Measurements from ENCODE around the gene RAPGEF2.
"Not testable (repeated sequence)": the region's sequence is repeated elsewhere in the genome, so short reads cannot be mapped to it uniquely, and the experiment has no call there.

The RAPGEF2 gene

DNA sequence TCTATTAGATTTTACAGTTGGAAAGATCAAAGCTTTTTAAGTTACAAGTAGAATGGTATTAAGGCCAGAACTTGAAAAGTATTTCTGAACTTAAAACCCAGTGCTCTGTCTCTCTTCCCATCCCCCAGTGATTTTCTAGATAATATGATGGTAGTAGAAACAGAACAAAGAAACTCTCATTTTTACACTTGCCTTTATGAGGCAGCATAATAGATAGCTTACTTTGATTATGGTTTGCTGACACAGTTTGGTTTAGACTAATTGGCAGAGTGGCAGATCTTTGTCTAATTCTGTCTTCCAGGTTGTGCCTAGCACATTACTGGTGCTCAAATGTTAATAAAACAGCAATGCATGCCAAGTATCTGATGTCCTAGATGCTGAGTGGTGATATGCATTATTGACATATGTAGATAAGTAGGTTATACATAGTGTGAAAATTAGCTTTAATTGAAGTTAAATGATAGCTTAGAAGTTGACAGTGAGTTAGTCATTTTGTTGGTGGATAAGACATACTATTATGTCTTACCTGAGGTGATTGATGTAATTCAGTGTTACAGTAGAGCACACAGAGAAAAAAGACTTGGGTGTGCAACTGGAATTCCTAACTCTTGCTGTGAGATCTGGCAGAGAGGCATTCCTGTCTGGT is 4.3 kb upstream of the RAPGEF2 start:
- no peak for DNase-seq

DNA sequence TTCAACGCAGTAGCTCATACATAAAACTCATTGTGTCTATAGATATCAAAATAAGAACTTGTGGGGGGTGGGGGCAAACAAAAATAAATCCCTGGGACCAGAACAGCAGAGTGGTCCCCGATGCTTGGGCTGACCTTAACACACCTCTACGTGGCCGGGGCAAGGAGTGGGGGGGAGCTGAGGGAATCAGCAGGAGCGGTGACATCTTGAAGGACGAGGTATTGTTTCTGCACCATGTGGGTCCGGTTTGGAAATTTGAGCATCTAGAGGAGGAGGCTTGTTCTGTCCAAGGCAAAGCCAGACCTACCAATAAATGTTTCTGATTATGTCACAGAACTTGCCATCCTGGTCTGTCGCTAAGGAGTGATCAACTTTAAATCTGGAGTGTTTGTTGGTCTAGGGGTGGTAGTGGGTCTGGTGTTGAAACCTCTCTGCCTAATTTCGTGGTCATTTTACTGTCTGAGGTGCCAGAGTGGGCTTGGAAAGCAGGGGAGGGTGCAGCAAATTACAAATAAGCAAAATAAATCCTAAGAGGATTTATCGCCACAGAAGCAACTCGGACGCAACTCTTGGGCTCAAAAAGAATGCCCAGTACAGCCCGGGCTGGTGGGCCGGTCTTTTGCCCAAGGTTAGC is 774 bp upstream of the RAPGEF2 start:
- no peak for DNase-seq

DNA sequence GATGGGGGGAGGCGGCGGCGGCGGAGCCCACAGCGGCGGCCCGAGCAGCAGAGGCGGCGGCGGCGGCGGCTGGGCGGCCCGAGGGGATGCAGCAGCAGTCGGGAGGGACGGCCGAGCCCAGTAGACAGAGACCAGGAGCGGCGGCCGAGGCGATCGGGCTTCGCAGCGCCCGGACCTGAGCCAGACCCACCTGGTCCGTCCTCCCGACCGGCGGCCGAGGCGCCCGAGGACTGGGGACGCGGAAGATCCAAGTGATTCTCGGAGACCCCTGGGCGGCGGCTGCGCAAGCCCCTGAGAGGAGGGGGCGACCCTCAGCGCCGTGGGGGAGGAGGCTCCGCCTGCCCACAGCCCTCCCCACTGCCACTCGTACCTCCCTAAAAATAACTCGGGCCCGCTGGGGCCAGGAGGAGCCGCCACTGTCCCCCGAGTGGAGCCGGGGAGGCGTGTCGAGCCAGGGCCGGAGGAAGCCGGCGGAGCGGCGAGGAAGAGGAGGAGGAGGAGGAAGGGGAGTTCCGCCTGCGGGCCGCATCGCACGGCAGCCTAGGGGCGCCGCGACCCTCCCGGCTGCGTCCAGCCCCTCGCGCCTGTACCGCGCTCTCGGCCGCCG is 608 bp downstream of the RAPGEF2 start:
- DNase-seq = peak in 3 of 4 experiments; percentile 8 to 29 (median 23)

DNA sequence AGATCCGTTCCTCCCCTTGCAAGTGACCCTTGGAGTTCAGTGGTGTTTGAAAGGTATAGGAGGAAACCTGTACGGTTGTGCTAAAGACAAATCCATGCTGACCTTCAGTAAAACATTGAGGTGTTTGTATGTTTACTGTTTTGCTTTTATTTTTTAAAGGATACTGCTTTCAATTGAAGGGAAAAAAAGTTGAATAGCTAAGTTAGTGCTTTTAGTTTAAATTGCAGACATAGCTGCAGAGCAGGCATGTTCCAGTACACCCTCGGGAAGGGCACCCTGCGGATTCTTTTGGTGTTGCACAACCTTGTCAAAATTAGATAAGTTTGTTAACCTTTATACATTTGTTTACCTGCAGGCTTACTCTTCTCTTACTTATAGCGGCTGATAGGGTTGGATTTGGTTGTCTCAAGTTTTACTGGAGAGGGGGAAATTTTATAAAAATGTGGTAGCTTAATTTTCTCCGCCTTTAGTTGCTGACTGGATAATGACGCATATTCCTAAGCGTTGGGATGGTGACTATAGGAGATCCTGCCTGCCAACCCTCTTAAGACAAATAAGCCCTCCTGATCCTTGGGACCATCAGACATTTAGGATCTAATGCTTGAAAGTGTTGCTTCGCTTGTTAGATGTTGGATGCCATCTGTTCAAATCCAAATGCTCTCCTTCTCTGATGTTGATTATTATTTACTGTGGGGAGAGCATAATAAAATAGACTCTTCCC is 2.0 kb downstream of the RAPGEF2 start:
- no peak for DNase-seq

DNA sequence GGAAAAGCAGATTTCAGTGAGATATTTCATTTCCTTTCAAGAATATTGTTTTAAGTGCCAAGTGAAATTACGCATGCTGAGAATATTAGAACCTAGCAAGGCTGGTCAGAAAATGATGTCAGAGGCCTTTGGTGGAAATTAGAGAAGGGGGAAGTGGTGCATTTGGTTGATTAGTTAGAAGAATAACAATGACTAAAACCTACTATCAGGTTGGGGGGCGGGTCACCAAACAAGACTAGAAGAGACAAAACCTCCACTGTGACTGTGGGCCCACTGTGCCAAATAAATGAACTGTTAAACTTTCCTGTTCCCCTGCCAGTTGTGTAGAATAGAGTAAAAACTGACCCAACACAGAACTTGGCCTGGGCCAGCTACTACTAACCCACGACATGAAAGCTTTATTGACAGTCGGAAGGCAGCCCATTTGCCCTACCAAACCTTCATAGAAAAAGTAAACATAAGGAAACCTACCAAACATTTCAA is 2.9 kb downstream of the RAPGEF2 start:
- DNase-seq = peak in 1 of 4 experiments; percentile 0

DNA sequence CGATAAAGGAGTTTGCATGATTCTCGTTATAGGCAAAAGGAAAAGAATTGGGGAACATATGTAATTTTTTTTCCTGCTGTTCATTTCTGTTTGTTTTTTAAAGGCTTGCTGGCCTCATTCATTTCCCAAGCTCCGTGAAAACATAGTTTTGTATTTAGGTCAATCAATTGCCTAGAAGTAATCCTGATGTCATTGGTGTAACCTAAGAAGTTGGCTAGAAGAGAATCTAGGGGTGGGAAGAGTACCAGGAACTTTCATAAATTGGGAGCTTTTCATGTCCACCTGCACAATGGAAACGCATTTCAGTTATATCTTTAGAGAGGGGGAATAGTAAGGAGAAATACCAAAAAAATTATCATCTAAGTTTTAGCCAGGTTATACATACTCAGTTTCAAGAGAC is 3.8 kb downstream of the RAPGEF2 start:
- DNase-seq = no peak

DNA sequence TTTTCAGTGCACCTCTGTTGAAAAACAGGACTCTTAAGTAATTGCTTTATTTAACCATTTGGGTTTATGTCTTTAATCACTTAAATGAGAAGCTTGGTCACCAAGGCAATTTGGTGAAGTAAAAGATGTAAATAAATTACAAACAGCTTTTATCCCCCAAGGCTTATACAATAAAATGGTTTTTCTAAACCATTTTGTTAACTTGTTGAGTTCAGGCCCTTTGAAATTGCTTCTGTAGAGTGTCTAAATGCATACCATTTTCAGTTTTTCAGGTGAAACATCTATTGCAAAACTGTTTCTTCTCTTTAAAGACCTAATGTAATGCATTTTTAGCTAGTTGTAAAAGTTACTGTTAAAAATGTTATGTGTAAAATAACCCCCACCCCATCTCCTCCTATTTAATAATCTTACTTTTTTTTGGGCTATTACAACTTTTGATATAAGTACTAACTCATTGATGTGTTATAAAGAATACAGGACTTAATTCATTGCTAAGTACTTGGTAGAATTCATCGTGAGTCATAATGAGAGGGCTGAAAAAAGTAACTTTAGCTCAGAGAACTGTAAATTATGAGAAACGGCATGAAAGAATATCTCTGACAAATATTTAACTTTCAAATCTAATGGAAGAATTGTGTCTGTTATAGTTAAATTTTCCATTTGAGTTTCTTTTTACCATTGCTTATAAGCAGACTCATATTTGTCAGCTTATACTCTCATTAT is 4.5 kb downstream of the RAPGEF2 start:
- no peak for DNase-seq

DNA sequence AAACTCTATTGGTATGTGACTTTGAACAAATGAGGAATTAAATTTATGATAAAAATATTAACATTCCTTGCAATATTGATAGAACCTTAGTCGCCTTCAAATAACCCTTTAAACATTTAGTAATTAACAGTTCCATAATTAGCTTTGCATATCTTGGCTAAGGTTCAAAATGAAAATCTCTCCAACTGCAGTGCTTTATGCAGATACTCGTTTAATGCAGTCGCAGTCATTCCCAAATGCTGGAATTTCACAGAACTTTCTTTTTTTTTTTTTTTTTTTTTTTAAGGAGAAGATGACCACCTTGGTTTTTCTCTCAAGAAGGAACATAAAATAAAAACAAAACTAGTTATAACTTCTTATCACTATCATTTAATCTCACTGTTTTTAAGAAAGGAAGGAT is 5.2 kb downstream of the RAPGEF2 start:
- DNase-seq = no peak

DNA sequence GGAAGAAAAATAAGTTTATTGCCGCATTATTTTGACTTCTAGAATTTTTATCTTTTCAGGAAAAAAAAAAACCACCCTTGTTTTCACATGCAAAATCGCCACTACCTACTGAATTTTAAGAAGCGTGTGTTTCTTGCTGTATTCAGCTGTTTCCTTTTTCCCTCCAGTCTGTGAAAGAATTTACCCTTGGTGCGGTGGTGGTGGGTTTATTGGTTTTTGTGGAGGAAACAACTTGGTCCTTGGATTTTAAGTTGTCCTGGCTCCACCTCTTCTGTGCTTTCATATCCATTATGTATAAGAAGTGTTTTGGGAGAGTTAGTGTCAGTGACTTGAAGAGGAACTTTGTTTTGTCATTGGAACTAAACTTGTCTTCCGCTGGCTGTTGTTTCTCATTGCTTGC is 8.1 kb downstream of the RAPGEF2 start:
- no peak for DNase-seq

DNA sequence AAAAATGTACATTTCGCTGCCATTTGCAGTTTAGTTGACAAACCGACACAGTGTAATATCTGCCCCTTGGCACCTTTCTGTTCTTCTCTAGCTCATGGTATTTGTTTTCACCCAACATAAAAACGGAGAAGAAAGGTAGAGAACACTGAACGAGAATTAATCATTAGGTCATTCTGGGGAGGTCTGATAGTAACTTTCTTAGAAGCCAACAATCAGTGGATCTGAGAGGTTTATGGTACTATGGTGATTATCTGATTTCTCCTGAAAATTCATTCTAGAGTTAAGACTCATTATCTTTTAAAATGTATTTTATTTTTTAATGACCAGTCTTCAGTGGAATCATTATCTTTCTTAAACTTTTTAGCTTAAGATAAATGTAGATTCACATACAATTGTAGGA is 8.5 kb downstream of the RAPGEF2 start:
- no peak for DNase-seq

DNA sequence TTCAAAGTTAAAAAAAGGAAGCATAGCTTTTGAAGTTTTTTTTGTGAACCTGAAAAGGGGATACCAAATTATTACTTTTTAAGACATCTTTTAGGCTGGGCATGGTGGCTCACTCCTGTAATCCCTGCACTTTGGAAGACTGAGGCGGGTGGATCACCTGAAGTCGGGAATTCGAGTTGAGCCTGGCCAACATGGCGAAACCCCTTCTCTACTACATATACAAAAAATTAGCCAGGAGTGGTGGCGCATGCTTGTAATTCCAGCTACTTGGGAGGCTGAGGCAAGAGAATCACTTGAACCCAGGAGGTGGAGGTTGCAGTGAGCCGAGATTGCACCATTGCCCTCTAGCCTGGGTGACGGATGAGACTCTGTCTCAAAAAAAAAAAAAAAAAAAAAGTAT is 10.5 kb downstream of the RAPGEF2 start:
- DNase-seq = not testable (repeated sequence)

DNA sequence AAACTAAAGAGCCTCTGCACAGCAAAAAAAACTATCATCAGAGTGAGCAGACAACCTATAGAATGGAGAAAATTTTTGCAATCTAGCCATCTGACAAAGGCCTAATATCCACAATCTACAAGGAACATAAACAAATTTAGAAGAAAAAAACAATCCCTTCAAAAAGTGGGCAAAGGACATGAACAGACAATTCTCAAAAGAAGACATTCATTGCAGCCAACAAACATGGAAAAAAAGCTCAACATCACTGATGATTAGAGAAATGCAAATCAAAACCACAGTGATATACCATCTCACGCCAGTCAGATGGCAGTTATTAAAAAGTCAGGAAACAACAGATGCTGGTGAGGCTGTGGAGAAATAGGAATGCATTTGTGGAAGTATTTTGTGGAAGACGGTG is 13.2 kb downstream of the RAPGEF2 start:
- not testable (repeated sequence) for DNase-seq

DNA sequence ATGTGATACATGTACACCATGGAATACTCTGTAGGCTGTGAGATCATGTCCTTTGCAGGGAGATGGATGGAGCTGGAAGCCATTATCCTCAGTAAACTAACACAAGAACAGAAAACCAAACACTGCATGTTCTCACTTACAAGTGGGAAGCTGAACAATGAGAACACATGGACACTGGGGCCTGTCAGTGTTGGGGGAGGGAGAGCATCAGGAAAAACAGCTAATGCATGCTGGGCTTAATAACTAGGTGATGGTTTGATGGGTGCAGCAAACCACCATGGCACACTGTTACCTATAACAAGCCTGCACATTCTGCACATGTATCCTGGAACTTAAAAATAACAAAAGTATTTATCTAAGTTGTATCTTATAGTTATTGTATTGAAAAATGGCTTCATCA is 13.8 kb downstream of the RAPGEF2 start:
- not testable (repeated sequence) for DNase-seq

DNA sequence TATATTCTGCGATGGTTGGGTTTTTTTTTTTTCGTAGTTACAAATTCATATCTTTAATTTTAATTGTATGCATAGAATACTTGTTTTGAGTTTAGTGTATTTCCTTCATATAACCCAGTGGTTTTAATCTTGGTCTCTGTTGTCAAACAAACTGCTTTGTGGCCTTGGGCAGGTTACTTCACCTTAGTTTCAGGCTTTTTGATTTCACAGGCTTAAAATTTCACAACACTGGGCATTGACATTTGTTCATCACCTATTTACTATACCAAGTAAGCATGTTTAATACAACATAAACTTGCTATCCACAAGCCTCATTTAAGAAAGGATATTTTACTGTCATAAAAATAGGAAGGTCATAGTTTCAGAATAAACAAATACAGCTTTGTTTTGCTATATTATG is 14.7 kb downstream of the RAPGEF2 start:
- no peak for DNase-seq

DNA sequence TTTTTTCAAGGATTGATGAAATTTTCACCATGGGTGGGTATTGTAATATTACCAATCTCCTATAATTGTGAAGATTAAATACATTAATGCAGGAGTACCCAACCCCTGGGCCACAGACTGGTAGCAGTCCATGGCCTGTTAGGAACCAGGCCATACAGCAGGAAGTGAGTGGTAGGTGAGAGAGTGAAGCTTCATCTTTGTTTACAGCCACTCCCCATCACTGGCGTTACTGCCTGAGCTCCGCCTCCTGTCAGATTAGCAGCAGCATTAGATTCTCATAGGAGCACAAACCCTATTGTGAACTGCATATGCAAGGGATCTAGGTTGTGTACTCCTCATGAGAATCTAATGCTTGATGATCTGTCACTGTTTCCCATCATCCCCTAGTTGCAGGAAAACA is 15.1 kb downstream of the RAPGEF2 start:
- DNase-seq = no peak

DNA sequence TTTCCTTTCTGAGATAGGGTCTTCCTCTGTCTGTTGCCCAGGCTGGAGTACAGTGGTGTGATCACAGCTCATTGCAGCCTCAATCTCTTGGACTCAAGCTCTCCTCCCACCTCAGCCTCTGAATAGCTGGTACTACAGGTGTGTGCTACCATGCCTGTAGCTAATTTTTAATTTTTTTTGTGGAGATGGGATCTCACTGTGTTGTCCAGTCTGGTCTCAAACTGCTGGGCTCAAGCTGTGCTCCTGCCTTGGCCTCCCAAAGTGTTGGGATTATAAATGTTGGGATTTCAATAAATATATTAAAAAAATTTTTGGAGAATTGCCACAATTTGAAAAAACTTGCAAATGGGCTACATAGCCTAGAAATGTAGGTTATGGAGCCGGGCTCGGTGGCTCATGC is 18.5 kb downstream of the RAPGEF2 start:
- no peak for DNase-seq

DNA sequence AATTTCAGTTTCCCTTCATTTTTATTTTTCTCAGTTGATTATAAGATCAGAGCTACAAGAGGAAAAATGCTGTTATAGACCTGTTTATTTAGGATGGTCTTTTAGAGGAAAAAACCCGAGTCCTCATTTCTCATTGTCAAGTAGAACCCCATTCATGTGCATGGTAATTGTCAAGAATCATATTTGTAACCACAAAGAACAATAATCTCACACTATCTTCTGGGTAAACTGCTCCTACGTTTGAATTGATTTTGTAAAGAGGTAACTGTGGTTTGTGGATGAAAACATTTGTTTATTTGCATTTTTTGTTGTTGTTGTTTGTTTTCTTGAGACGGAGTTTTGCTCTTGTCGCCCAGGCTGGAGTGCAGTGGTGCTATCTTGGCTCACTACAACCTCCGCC is 23.8 kb downstream of the RAPGEF2 start:
- DNase-seq = no peak

DNA sequence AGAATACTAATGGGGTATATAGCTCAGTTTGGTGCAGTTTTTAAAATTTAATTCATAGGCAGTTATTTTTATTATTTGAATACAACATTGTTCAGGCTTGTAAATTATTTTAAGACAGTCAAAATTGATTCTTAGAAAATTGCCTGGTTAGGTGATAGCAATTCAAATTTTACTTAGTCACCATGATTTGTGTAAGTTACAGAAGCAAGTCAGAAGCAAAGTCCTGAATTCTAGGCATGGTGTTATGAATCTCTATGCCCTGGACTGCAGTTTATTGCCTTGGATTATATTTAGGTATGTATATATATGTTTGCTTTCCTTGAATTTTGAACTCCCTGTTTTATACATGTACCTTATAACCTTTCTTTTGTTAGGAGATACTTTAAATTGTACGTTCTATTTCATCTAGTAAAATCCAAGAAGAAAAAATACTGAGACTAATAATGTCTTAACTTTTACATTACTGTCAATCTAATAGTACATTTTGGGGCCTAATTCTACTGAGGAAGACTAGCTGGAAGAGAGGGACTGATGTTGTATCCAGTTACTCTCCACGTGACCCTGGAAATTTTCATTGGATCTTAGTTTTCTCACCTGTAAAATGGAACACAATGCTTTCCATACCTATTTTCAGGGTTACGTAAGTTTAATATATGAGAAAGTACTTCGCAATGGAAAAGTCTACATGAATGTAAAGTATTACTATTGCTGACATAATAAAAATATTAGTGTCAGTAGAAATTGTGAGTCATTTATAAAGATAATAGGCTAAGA is 25.1 kb downstream of the RAPGEF2 start:
- DNase-seq = no peak

DNA sequence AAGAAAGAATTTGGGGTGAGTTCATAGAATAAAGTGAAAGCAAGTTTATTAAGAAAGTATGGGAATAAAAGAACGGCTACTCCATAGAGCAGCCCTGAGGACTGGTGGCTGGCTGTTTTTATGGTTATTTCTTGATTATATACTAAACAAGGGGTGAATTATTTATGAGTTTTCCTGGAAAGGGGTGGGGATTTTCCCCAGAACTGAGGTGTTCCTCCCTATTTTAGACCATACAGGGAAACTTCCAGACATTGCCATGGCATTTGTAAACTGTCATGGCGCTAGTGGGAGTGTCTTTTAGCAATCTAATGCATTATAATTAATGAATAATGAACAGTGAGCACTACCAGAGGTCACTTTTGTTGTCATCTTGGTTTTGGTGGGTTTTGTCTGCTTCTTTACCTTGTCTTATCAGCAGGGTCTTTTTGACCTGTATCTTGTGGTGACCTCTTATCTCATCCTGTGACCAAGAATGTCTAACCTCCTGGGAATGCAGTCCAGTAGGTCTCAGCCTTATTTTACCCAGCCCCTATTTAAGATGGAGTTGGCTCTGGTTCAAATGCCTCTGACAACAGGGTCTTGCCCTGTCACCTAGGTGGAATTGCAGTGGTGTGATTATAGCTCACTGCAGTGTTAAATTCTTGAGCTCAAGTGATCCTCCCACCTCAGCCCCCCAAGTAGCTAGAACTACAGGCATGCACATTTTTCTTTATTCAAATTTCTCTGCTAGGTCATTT is 27.1 kb downstream of the RAPGEF2 start:
- DNase-seq = no peak

DNA sequence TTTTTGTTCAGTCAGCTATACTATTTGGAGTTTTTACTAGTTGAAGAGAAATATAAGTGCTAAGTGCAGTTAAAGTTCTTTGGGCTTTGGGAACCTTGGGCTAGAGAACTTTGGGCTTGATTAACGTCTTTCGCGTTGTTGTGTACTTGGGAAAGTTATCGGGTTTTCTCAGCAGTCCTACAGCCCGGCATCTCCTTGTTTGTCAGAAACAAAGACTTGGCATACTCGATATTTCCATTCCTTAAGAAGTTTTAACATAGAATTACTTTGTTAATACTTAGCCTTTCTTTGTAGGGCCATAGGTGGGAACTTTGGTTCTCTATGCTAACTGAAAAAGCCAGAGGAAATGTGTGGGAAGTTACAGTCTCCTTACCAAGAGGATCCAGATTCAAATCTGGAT is 28.7 kb downstream of the RAPGEF2 start:
- no peak for DNase-seq

DNA sequence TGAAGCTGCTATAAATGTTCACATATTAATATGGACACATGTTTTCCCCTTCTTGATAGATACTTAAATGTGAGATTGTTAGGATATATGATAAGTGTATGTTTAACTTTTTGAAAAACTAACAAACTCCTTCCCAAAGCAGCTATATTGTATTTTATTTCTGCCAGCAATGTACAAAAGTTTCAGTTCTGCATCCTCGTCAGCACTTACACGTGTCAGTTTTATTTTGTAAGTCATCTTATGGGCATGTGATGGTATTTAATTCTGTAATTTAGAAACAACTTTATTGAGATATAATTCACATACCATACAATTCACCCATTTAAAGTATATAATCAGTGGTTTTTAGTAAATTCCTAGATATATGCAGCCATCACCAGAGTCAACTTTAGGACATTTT is 31.6 kb downstream of the RAPGEF2 start:
- DNase-seq = no peak

DNA sequence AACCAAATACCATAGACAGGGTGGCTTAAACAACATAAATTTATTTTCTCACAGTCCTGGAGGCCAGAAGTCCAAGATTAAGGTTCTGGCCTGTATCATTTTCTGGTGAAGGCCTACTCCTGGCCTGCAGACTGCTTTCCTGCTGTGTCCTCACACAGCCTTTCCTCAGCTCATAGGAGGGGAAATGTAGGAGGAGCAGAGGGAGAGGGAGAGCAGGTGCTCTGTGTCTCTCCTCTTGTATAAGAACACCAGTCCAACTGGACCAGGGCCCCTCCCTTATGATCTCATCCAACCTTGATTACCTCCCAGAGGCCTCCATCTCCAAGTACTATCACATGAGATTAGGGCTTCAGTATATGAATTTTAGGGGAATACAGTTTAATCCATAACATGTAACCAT is 34.3 kb downstream of the RAPGEF2 start:
- no peak for DNase-seq
